ENCODE measurements around the gene CEP128. TPM values are rescaled to one million over a fixed set of nuclear protein-coding genes. Genes with fewer than 3 reads are reported as not detected.

CEP128 gene
- total RNA-seq, 2 experiments from 2014 or later = 12.3 to 13.0 TPM

GRCh38 chr14:80754696-80755095 is 186.8 kb downstream of the CEP128 start:
- Mint-ChIP-seq H3K27me3 (no peaks in the 10 kb centered on the region), H3K27ac (no peak overlapping the region), H3K9me3 (no peaks in the 10 kb centered on the region), H3K4me3 (no peak overlapping the region), H3K4me1 (ENCODE audit: low read depth) (no peaks in the 10 kb centered on the region), H3K36me3 (ENCODE audit: low read depth) (peaks cover 27% of the 10 kb centered on the region)
- TF ChIP-seq, protein P1, sequence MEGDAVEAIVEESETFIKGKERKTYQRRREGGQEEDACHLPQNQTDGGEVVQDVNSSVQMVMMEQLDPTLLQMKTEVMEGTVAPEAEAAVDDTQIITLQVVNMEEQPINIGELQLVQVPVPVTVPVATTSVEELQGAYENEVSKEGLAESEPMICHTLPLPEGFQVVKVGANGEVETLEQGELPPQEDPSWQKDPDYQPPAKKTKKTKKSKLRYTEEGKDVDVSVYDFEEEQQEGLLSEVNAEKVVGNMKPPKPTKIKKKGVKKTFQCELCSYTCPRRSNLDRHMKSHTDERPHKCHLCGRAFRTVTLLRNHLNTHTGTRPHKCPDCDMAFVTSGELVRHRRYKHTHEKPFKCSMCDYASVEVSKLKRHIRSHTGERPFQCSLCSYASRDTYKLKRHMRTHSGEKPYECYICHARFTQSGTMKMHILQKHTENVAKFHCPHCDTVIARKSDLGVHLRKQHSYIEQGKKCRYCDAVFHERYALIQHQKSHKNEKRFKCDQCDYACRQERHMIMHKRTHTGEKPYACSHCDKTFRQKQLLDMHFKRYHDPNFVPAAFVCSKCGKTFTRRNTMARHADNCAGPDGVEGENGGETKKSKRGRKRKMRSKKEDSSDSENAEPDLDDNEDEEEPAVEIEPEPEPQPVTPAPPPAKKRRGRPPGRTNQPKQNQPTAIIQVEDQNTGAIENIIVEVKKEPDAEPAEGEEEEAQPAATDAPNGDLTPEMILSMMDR (IDR thresholded peaks at IDR 0.05) = no peak
- ChIA-PET CTCF (interaction anchor here (0.7 kb wide), 1 partner anchor 186 kb away, joined by 3 read pairs; no protein-coding TSS in a partner anchor), POLR2A (no interaction called here)
- H3K4me1 ChIP-seq (ENCODE audit: insufficient read depth, low read length) = no peaks in the 10 kb centered on the region
- H3K4me3 ChIP-seq (ENCODE audit: low read length) = no peak overlapping the region
- H3K9me3 ChIP-seq (ENCODE audit: control insufficient read depth in 1 of 2, insufficient read depth in 1 of 2, low read length in 2 of 2) = no peaks in the 10 kb centered on the region
- no peak overlapping the region for H3K27ac ChIP-seq (ENCODE audit: low read depth in 1 of 2, low read length in 2 of 2)
- no peak for ATAC-seq (ENCODE audit: poor library complexity)
- H3K36me3 ChIP-seq (ENCODE audit: insufficient read depth, low read length) = peaks cover 5% of the 10 kb centered on the region
- H3K27me3 ChIP-seq (ENCODE audit: control insufficient read depth in 1 of 2, insufficient read depth in 2 of 2, low read length in 2 of 2) = no peaks in the 10 kb centered on the region
- intact Hi-C loops (cut with DNase I, micrococcal nuclease) = no loop called here
- DNase-seq = no peak

DNA sequence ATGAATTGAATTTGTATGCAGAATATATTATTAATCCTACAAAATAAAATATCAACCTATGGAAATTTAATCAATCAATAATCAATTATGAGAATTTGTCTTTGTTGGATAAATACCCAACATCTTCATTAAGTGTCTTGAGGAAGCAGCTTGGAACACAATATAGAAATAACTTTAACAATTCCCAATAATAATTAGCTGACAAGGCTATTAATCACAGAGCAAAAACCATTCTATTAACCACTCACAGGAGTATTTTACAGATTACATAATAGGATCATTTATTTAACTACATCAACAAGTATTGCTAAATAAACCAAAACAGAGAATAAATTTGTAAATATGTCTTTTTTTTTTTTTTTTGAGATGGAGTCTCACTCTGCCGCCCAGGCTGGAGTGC is 190.3 kb downstream of the CEP128 start:
- Histone ChIP-seq H3K9me3 (ENCODE audit: control insufficient read depth in 1 of 2, insufficient read depth in 1 of 2, low read length in 2 of 2) (no peaks in the 10 kb centered on the region), H3K36me3 (ENCODE audit: insufficient read depth, low read length) (peaks cover 3% of the 10 kb centered on the region), H3K4me1 (ENCODE audit: insufficient read depth, low read length) (no peaks in the 10 kb centered on the region), H3K27me3 (ENCODE audit: control insufficient read depth in 1 of 2, insufficient read depth in 2 of 2, low read length in 2 of 2) (no peaks in the 10 kb centered on the region), H3K4me3 (ENCODE audit: low read length) (no peak overlapping the region), H3K27ac (ENCODE audit: low read depth in 1 of 2, low read length in 2 of 2) (no peak overlapping the region)
- Mint-ChIP-seq H3K9me3 (no peaks in the 10 kb centered on the region), H3K4me1 (ENCODE audit: low read depth) (no peaks in the 10 kb centered on the region), H3K4me3 (no peak overlapping the region), H3K27ac (no peak overlapping the region), H3K36me3 (ENCODE audit: low read depth) (peaks cover 22% of the 10 kb centered on the region), H3K27me3 (no peaks in the 10 kb centered on the region)
- intact Hi-C loops (cut with DNase I, micrococcal nuclease) = no loop called here
- TF ChIP-seq, protein P1 (IDR thresholded peaks at IDR 0.05) = no peak
- no peak for DNase-seq
- ChIA-PET POLR2A (no interaction called here), CTCF (no interaction called here)
- ATAC-seq (ENCODE audit: poor library complexity) = no peak

GRCh38 chr14:80726211-80726610 is 215.3 kb downstream of the CEP128 start:
- TF ChIP-seq, protein P1 (IDR thresholded peaks at IDR 0.05) = no peak
- no peak overlapping the region for H3K27ac Mint-ChIP-seq
- no peaks in the 10 kb centered on the region for H3K4me1 ChIP-seq (ENCODE audit: insufficient read depth, low read length)
- intact Hi-C loops (cut with DNase I, micrococcal nuclease) = no loop called here
- ChIA-PET CTCF (no interaction called here), POLR2A (no interaction called here)
- no peaks in the 10 kb centered on the region for H3K27me3 ChIP-seq (ENCODE audit: control insufficient read depth in 1 of 2, insufficient read depth in 2 of 2, low read length in 2 of 2)
- H3K27ac ChIP-seq (ENCODE audit: low read depth in 1 of 2, low read length in 2 of 2) = no peak overlapping the region
- no peaks in the 10 kb centered on the region for H3K9me3 Mint-ChIP-seq
- H3K9me3 ChIP-seq (ENCODE audit: control insufficient read depth in 1 of 2, insufficient read depth in 1 of 2, low read length in 2 of 2) = no peaks in the 10 kb centered on the region
- H3K36me3 Mint-ChIP-seq (ENCODE audit: low read depth) = no peaks in the 10 kb centered on the region
- H3K27me3 Mint-ChIP-seq = no peaks in the 10 kb centered on the region
- H3K4me1 Mint-ChIP-seq (ENCODE audit: low read depth) = no peaks in the 10 kb centered on the region
- no peak overlapping the region for H3K4me3 ChIP-seq (ENCODE audit: low read length)
- ATAC-seq (ENCODE audit: poor library complexity) (no peak), DNase-seq (no peak)
- H3K36me3 ChIP-seq (ENCODE audit: insufficient read depth, low read length) = no peaks in the 10 kb centered on the region
- no peak overlapping the region for H3K4me3 Mint-ChIP-seq
